Measurements from ENCODE around the gene DDX39A. TPM values are rescaled to one million over a fixed set of nuclear protein-coding genes. Genes with fewer than 3 reads are reported as not detected.

DDX39A gene
- total RNA-seq, 1 experiment from 2014 or later, result 117 TPM

DNA sequence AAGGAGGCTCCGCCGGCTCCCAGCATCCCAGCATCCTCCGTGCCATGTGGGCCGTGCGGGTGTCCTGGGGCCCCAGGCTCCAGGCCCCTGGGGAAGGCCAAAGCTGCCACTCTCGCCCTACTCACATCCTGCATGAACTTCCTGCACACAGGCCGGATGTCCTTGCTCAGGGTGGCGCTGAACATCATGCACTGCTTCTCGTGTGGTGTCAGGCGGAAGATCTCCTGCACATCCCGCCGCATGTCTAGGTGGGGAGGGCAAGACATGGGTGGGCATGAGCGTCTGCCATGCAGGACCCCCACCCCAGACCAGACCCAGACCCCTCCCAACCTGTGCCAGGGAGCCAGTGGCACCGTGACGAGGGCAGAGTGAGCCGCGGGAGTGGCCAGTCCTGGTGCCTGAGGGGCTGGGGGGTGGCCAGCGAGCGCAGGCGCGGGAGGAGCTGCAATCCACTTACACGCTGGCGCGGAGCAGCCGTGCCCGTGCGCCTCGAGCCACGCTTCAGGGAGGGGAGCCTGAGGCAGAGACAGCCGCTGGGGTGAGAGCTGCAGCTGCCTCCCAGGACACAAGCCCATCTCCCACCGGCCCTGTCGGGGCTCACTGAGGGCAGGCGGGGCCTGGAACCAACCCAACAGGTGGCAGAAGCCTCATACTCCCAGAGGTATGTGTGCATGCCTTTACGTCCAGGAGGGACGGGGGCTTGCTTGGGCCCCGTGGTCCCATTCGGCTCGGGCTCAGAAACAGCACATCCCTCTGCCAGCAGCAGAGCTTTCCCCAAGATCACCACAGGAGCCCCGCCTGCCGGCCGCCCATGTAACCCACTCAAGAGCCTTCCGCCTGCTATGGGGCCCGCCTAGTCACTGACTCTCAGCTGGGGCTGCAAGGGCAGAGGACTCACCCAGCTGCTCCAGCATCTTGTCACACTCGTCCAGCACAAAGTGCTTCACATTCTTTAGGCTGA lies 8.8 kb downstream of the DDX39A start:
- ChIA-PET CTCF (interaction anchor here (0.5 kb wide), 1 partner anchor 77 kb away, joined by 3 read pairs; no protein-coding TSS in a partner anchor), POLR2A (no interaction called here)
- TF ChIP-seq, protein P1, sequence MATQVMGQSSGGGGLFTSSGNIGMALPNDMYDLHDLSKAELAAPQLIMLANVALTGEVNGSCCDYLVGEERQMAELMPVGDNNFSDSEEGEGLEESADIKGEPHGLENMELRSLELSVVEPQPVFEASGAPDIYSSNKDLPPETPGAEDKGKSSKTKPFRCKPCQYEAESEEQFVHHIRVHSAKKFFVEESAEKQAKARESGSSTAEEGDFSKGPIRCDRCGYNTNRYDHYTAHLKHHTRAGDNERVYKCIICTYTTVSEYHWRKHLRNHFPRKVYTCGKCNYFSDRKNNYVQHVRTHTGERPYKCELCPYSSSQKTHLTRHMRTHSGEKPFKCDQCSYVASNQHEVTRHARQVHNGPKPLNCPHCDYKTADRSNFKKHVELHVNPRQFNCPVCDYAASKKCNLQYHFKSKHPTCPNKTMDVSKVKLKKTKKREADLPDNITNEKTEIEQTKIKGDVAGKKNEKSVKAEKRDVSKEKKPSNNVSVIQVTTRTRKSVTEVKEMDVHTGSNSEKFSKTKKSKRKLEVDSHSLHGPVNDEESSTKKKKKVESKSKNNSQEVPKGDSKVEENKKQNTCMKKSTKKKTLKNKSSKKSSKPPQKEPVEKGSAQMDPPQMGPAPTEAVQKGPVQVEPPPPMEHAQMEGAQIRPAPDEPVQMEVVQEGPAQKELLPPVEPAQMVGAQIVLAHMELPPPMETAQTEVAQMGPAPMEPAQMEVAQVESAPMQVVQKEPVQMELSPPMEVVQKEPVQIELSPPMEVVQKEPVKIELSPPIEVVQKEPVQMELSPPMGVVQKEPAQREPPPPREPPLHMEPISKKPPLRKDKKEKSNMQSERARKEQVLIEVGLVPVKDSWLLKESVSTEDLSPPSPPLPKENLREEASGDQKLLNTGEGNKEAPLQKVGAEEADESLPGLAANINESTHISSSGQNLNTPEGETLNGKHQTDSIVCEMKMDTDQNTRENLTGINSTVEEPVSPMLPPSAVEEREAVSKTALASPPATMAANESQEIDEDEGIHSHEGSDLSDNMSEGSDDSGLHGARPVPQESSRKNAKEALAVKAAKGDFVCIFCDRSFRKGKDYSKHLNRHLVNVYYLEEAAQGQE (IDR thresholded peaks at IDR 0.05; ENCODE audit: insufficient read depth in 1 of 2, low read depth in 2 of 2, low read length in 1 of 2), result no peak
- TF ChIP-seq, protein P2, sequence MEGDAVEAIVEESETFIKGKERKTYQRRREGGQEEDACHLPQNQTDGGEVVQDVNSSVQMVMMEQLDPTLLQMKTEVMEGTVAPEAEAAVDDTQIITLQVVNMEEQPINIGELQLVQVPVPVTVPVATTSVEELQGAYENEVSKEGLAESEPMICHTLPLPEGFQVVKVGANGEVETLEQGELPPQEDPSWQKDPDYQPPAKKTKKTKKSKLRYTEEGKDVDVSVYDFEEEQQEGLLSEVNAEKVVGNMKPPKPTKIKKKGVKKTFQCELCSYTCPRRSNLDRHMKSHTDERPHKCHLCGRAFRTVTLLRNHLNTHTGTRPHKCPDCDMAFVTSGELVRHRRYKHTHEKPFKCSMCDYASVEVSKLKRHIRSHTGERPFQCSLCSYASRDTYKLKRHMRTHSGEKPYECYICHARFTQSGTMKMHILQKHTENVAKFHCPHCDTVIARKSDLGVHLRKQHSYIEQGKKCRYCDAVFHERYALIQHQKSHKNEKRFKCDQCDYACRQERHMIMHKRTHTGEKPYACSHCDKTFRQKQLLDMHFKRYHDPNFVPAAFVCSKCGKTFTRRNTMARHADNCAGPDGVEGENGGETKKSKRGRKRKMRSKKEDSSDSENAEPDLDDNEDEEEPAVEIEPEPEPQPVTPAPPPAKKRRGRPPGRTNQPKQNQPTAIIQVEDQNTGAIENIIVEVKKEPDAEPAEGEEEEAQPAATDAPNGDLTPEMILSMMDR (IDR thresholded peaks at IDR 0.05), result no peak
- TF ChIP-seq TCF7L2 (IDR thresholded peaks at IDR 0.05; ENCODE audit: low read depth, low read length), result no peak
- TF ChIP-seq POLR2AphosphoS5 (IDR thresholded peaks at IDR 0.05; ENCODE audit: low read depth, low read length), result 0 out of 2 replicates have a peak, but pooled peaks have one; percentile 16
- no peak for TF ChIP-seq SIN3A (IDR thresholded peaks at IDR 0.05; ENCODE audit: borderline replicate concordance, insufficient read depth, low read depth, low read length)
- Histone ChIP-seq H3K27me3 (ENCODE audit: control insufficient read depth, insufficient read depth, low read length) (no peaks in the 10 kb centered on the region), H3K27ac (ENCODE audit: low read length) (no peak overlapping the region), H3K36me3 (ENCODE audit: control insufficient read depth, insufficient read depth, low read length) (peaks cover 5% of the 10 kb centered on the region), H3K9me3 (ENCODE audit: control insufficient read depth, insufficient read depth, low read depth, low read length) (no peaks in the 10 kb centered on the region), H3K4me1 (ENCODE audit: control insufficient read depth, insufficient read depth, low read length) (peaks cover 22% of the 10 kb centered on the region), H3K4me3 (ENCODE audit: low read depth in 2 of 2, low read length in 2 of 2) (no peak overlapping the region)
- intact Hi-C loops (cut with micrococcal nuclease; ENCODE audit: unreplicated experiment), result no loop called here
- DNase-seq (ENCODE audit: low read depth, low spot score) (no peak), ATAC-seq (no peak)
- no TSS peak for BruUV-seq (replicated peaks)
- in situ Hi-C loops (cut with HindIII; ENCODE audit: low pct_unique_long_range_greater_than_20kb, low sequenced_read_pairs), result no loop called here

DNA sequence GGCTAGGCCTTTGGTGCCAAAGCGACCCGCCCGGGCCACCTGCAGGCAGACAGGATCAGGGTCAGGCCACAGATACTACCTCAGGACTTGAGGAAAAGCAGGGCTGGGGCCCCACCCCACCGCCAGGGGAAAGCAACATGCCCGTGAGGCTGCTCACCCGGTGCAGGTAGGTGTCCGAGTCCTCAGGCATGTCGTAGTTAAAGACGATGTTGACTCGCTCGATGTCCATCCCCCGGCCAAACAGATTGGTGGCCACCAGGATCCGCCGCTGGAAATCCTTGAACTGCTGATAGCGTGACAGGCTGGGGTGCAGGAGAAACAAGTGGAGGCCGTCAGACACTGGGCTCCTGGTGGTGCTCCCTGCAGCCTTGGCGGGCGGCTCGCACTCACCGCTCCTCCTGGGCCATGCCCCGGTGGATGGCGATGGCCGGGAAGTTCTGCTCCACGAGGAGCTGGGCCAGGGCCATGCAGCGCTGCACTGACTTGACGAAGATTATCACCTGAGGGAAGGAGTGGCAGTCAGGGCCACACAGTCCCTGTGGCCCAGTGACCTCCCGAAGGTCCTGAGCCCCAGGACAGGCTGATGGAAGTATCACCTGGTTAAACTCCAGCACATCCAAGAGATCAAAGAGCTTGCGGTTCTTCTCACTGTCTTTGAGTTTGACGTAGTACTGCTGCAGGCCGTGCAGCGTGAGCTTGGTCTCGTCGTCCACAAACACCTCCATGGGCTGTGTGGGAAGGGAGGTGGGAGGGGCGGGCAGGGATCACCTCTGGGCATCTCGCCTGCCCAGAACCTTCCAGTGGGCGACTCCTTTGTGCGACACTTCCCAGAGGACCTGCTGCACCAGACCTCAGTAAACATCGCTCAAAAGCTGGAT lies 9.8 kb downstream of the DDX39A start:
- ChIA-PET POLR2A (interaction anchor here (0.6 kb wide), 1 partner anchor 222 kb away, joined by 3 read pairs; no protein-coding TSS in a partner anchor), CTCF (interaction anchor here (0.5 kb wide), 1 partner anchor 78 kb away, joined by 3 read pairs; no protein-coding TSS in a partner anchor)
- BruUV-seq (replicated peaks), result TSS peak; percentile 69
- ATAC-seq (no peak), DNase-seq (ENCODE audit: low read depth, low spot score) (no peak)
- Histone ChIP-seq H3K4me3 (ENCODE audit: low read depth in 2 of 2, low read length in 2 of 2) (no peak overlapping the region), H3K36me3 (ENCODE audit: control insufficient read depth, insufficient read depth, low read length) (peaks cover 5% of the 10 kb centered on the region), H3K4me1 (ENCODE audit: control insufficient read depth, insufficient read depth, low read length) (peaks cover 22% of the 10 kb centered on the region), H3K9me3 (ENCODE audit: control insufficient read depth, insufficient read depth, low read depth, low read length) (no peaks in the 10 kb centered on the region), H3K27me3 (ENCODE audit: control insufficient read depth, insufficient read depth, low read length) (no peaks in the 10 kb centered on the region), H3K27ac (ENCODE audit: low read length) (no peak overlapping the region)
- no peak for TF ChIP-seq SIN3A (IDR thresholded peaks at IDR 0.05; ENCODE audit: borderline replicate concordance, insufficient read depth, low read depth, low read length)
- peak; percentile 41; the same call in 1 of the 2 replicates for TF ChIP-seq TCF7L2 (IDR thresholded peaks at IDR 0.05; ENCODE audit: low read depth, low read length)
- TF ChIP-seq, protein P1 (IDR thresholded peaks at IDR 0.05; ENCODE audit: insufficient read depth in 1 of 2, low read depth in 2 of 2, low read length in 1 of 2), result no peak
- in situ Hi-C loops (cut with HindIII; ENCODE audit: low pct_unique_long_range_greater_than_20kb, low sequenced_read_pairs), result no loop called here
- intact Hi-C loops (cut with micrococcal nuclease; ENCODE audit: unreplicated experiment), result no loop called here

All from Panc1 (cell line).